Endothelial cell (in vitro differentiated cells): ENCODE data around the gene CLDN16. TPM values are rescaled to one million over a fixed set of nuclear protein-coding genes. Genes with fewer than 3 reads are reported as not detected.

Experiments used
- DNase-seq: peaks from one replicate; pipeline ENCODE4 v3.0.0; 2021; ENCODE audit warnings: low spot score
- H3K27ac Mint-ChIP-seq: one replicate; pipeline ENCODE4 v1.8.0; 2021; ENCODE audit warnings: mixed read lengths, inconsistent platforms; ENCODE audit not compliant: unreplicated experiment
- H3K27me3 Mint-ChIP-seq: one replicate; pipeline ENCODE4 v1.8.0; 2021; ENCODE audit warnings: mild to moderate bottlenecking, moderate library complexity, mixed read lengths, inconsistent platforms; ENCODE audit not compliant: unreplicated experiment
- H3K36me3 Mint-ChIP-seq: one replicate; pipeline ENCODE4 v1.8.0; 2021; ENCODE audit warnings: mild to moderate bottlenecking, low read depth, mixed read lengths, inconsistent platforms; ENCODE audit not compliant: unreplicated experiment
- H3K4me1 Mint-ChIP-seq: one replicate; pipeline ENCODE4 v1.8.0; 2021; ENCODE audit warnings: mild to moderate bottlenecking, mixed read lengths, inconsistent platforms; ENCODE audit not compliant: unreplicated experiment
- H3K4me3 Mint-ChIP-seq: one replicate; pipeline ENCODE4 v1.8.0; 2021; ENCODE audit warnings: mild to moderate bottlenecking, mixed read lengths, inconsistent platforms; ENCODE audit not compliant: unreplicated experiment
- H3K9me3 Mint-ChIP-seq: one replicate; pipeline ENCODE4 v1.8.0; 2021; ENCODE audit warnings: mixed read lengths, inconsistent platforms; ENCODE audit not compliant: unreplicated experiment
- total RNA-seq: library from RNA; stranded (reverse); fragmentation: NEBNext Ultra II Directional; extraction: Animal tissue kit (Norgen Biotek cat#: 25700); gene quantifications from one replicate; pipeline ENCODE4 v1.2.1, GENCODE V29; 2021; ENCODE audit not compliant: unreplicated experiment
- TF ChIP-seq, protein P1 (sequence below): fragments of 200-600 bp; sonication (generic); IDR thresholded peaks from one replicate; pipeline ENCODE4 v1.5.0; 2021; ENCODE audit warnings: antibody characterized with exemption; ENCODE audit not compliant: unreplicated experiment

The CLDN16 gene
- total RNA-seq, 1 donor from 2014 or later, result not detected

- Mint-ChIP-seq H3K4me1 (peaks cover 5% of the 10 kb centered on the region), H3K4me3 (no peak overlapping the region), H3K27me3 (no peaks in the 10 kb centered on the region), H3K27ac (no peak overlapping the region), H3K9me3 (no peaks in the 10 kb centered on the region), H3K36me3 (peaks cover 5% of the 10 kb centered on the region)
- DNase-seq, result no peak
- TF ChIP-seq, protein P1, sequence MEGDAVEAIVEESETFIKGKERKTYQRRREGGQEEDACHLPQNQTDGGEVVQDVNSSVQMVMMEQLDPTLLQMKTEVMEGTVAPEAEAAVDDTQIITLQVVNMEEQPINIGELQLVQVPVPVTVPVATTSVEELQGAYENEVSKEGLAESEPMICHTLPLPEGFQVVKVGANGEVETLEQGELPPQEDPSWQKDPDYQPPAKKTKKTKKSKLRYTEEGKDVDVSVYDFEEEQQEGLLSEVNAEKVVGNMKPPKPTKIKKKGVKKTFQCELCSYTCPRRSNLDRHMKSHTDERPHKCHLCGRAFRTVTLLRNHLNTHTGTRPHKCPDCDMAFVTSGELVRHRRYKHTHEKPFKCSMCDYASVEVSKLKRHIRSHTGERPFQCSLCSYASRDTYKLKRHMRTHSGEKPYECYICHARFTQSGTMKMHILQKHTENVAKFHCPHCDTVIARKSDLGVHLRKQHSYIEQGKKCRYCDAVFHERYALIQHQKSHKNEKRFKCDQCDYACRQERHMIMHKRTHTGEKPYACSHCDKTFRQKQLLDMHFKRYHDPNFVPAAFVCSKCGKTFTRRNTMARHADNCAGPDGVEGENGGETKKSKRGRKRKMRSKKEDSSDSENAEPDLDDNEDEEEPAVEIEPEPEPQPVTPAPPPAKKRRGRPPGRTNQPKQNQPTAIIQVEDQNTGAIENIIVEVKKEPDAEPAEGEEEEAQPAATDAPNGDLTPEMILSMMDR, result no peak
These were observed 48.4 kb downstream of the CLDN16 start for GRCh38 chr3:190436331-190436730.

- Mint-ChIP-seq H3K27me3 (no peaks in the 10 kb centered on the region), H3K27ac (no peak overlapping the region), H3K4me3 (no peak overlapping the region), H3K9me3 (no peaks in the 10 kb centered on the region), H3K36me3 (no peaks in the 10 kb centered on the region), H3K4me1 (peaks cover 21% of the 10 kb centered on the region)
- TF ChIP-seq, protein P1, result no peak
- no peak for DNase-seq
These were observed 54.3 kb downstream of the CLDN16 start for GRCh38 chr3:190442240-190442639.

DNA sequence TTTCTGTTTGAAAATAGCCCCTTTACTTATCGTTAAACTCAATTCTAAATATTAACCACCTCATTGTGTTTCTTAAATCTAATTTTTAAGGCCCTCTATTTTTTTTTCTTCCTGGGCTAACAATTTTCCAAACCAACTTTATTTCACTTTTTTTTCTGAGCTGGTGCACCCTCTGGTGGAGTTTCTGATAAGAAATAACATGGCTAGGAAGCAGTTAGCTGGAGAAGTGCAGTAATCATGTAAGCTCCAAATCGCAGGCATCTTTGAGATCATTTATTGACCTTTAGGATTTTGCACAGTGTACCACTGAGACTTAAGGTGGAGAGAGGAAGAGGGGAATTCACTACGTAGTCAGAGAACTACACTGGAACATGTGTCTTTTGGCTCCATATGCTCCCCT lies 55.3 kb downstream of the CLDN16 start:
- no peak overlapping the region for H3K4me3 Mint-ChIP-seq
- no peak overlapping the region for H3K27ac Mint-ChIP-seq
- peaks cover 29% of the 10 kb centered on the region for H3K4me1 Mint-ChIP-seq
- DNase-seq, result no peak
- TF ChIP-seq, protein P1, result peak; percentile 31
- no peaks in the 10 kb centered on the region for H3K27me3 Mint-ChIP-seq
- no peaks in the 10 kb centered on the region for H3K9me3 Mint-ChIP-seq
- no peaks in the 10 kb centered on the region for H3K36me3 Mint-ChIP-seq

DNA sequence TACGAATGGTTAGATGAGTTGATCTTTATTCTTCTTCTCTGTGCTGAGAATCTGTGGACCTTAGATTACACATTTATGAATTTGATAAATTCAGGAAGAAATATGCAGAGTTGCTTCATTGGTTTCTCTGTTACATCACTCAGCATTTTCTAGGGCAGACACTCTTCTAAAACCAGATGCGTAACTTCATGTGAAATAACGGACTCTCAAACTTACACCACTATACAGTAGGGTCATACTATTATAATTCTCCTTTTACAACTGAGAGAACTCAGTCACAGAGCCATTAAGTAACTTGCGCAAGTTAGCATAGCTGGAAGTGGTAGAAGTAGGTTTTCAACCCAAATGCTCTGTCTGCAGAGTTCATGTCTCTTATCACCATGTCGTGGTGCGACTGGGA lies 56.0 kb downstream of the CLDN16 start:
- TF ChIP-seq, protein P1, result no peak
- peaks cover 29% of the 10 kb centered on the region for H3K4me1 Mint-ChIP-seq
- H3K27me3 Mint-ChIP-seq, result no peaks in the 10 kb centered on the region
- no peaks in the 10 kb centered on the region for H3K36me3 Mint-ChIP-seq
- no peaks in the 10 kb centered on the region for H3K9me3 Mint-ChIP-seq
- no peak overlapping the region for H3K4me3 Mint-ChIP-seq
- no peak overlapping the region for H3K27ac Mint-ChIP-seq
- no peak for DNase-seq

DNA sequence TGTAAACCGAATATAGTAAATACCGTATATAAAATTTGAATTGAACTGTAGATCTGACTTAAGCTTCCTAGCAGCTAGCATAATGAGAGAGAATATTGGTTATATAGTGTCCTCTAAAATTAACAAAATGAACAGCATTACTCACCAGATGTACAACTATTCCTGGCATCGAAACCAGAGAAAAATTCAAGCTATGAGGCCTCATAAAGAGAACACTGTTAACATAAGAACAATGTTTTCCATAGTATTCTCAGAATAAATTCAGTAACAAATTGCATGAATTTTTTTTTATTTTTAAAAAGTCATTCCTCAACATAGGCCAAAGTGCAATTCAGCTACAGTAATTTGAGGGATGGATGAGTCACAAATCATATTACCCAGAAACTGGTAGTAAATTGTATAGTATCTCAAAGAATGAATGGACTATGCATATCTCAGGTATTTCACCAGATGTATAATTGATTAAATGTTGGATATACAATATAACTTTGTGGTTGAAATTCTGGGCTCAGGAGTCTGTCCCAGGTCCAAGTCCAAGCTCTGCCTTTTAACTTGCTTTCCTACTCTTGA lies 56.7 kb downstream of the CLDN16 start:
- no peaks in the 10 kb centered on the region for H3K36me3 Mint-ChIP-seq
- no peak for DNase-seq
- H3K27me3 Mint-ChIP-seq, result no peaks in the 10 kb centered on the region
- TF ChIP-seq, protein P1, result no peak
- H3K27ac Mint-ChIP-seq, result no peak overlapping the region
- peaks cover 27% of the 10 kb centered on the region for H3K4me1 Mint-ChIP-seq
- H3K9me3 Mint-ChIP-seq, result no peaks in the 10 kb centered on the region
- H3K4me3 Mint-ChIP-seq, result no peak overlapping the region
